Tibial nerve (tissue), 4 donors: ENCODE measurements around the gene RSAD1. TPM values are rescaled to one million over a fixed set of nuclear protein-coding genes. Genes with fewer than 3 reads are reported as not detected.

ENCODE experiments used
- DNase-seq, 2 donors: peaks; one replicate each; pipeline ENCODE4 v3.0.0-alpha.2; 2019; ENCODE audit warnings: low spot score in 2 of 2
- H3K27ac ChIP-seq, 4 donors: fragments of 200-600 bp; sonication (generic) in 3 of 4; one replicate each; pipeline ENCODE4 v1.5.1; 2017 to 2019; ENCODE audit warnings: mild to moderate bottlenecking in 1 of 4
- H3K27me3 ChIP-seq, 2 donors: fragments of 200-600 bp; sonication (generic) in 1 of 2; one replicate each; pipeline versions ENCODE4 v1.5.1 to v1.6.0; 2017 to 2019
- H3K36me3 ChIP-seq, 3 donors: fragments of 200-600 bp; sonication (generic); one replicate each; pipeline ENCODE4 v1.5.1; 2018 to 2019
- H3K4me1 ChIP-seq, 4 donors: fragments of 200-600 bp; sonication (generic) in 3 of 4; one replicate each; pipeline ENCODE4 v1.5.1; 2017 to 2019
- H3K4me3 ChIP-seq, 4 donors: fragments of 200-600 bp; sonication (generic) in 3 of 4; one replicate each; pipeline ENCODE4 v1.5.1; 2017 to 2019; ENCODE audit warnings: mild to moderate bottlenecking in 1 of 4, moderate library complexity in 1 of 4
- H3K9me3 ChIP-seq, 4 donors: fragments of 200-600 bp; sonication (generic) in 3 of 4; one replicate each; pipeline ENCODE4 v1.5.1; 2017 to 2019
- EP300 ChIP-seq, 2 donors: sonication (generic); formaldehyde crosslinking; IDR thresholded peaks; one replicate each; pipeline ENCODE4 v1.6.1; 2017; ENCODE audit warnings: antibody characterized with exemption in 2 of 2, mild to moderate bottlenecking in 1 of 2
- POLR2A ChIP-seq, 2 donors: fragments of 450-650 bp; IDR thresholded peaks; one replicate each; pipeline ENCODE4 v1.6.1; 2017; ENCODE audit warnings: antibody characterized with exemption in 2 of 2, mild to moderate bottlenecking in 2 of 2, moderate library complexity in 2 of 2
- WGBS, 2 donors: methylation state at CpG; one replicate each; pipeline ENCODE4 v1.1.5; 2018; 5-methylcytosine and 5-hydroxymethylcytosine counted together
- total RNA-seq, 4 donors: library from RNA; depleted of rRNA; stranded (reverse); fragments of >200 nt; gene quantifications; one replicate each; pipeline ENCODE4 v1.1.0, GENCODE V29; 2016
- TF ChIP-seq, protein P1 (sequence below), 5 experiments: fragments of 200-600 bp in 3 of 5; fragments of 450-650 bp in 2 of 5; sonication (generic) in 3 of 5; IDR thresholded peaks; one replicate each; pipeline ENCODE4 v1.5.1; 2016 to 2019; ENCODE audit warnings: antibody characterized with exemption in 5 of 5, mild to moderate bottlenecking in 3 of 5, moderate library complexity in 2 of 5

Gene RSAD1
- total RNA-seq, 4 donors from 2014 or later, result 30.8 to 61.8 (median 32.9) TPM

DNA sequence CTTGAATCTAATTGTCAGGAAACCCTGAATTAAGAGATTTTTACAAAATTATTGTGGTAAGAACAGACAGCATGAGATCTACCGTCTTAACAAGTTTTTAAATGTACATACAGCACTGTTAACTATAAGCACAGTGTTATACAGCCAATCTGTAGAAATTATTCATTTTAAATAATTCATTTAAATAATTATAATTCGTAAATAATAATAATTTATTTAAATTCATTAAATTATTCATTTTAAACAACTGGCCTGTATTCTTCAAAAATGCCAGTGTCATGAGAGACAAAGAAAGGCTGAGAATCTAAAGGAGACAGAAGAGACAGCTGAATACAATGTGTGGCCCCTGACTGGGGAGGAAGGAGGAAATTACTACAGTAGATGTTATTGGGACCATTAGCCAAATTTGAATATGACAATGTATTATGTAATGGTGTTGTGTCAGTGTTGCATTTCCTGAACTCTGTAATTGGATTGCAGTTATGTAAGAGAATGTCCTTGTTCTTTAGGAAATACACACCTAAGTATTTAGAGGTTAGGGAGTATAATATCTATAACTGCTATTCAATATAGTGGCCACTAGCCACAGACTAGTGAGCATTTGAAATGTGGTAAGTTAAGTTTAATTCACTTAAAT, 2.3 kb downstream of the RSAD1 start:
- H3K4me1 ChIP-seq, result peaks cover 0 to 54% (median 15%) of the 10 kb centered on the region in 4 donors
- 62 to 73% methylated on average over 2 of the region's 2 CpGs for WGBS, 2 donors
- peak overlapping the region in 1 of 4 donors; percentile 93 for H3K27ac ChIP-seq
- no peaks in the 10 kb centered on the region for H3K9me3 ChIP-seq
- DNase-seq, result no peak
- TF ChIP-seq POLR2A (IDR thresholded peaks at IDR 0.05), result no peak
- no peak for TF ChIP-seq EP300 (IDR thresholded peaks at IDR 0.05)
- TF ChIP-seq, protein P1, sequence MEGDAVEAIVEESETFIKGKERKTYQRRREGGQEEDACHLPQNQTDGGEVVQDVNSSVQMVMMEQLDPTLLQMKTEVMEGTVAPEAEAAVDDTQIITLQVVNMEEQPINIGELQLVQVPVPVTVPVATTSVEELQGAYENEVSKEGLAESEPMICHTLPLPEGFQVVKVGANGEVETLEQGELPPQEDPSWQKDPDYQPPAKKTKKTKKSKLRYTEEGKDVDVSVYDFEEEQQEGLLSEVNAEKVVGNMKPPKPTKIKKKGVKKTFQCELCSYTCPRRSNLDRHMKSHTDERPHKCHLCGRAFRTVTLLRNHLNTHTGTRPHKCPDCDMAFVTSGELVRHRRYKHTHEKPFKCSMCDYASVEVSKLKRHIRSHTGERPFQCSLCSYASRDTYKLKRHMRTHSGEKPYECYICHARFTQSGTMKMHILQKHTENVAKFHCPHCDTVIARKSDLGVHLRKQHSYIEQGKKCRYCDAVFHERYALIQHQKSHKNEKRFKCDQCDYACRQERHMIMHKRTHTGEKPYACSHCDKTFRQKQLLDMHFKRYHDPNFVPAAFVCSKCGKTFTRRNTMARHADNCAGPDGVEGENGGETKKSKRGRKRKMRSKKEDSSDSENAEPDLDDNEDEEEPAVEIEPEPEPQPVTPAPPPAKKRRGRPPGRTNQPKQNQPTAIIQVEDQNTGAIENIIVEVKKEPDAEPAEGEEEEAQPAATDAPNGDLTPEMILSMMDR (IDR thresholded peaks at IDR 0.05), result no peak
- H3K4me3 ChIP-seq, result no peak overlapping the region
- H3K36me3 ChIP-seq, result peaks cover 0 to 41% (median 5%) of the 10 kb centered on the region in 3 donors
- H3K27me3 ChIP-seq, result no peaks in the 10 kb centered on the region

DNA sequence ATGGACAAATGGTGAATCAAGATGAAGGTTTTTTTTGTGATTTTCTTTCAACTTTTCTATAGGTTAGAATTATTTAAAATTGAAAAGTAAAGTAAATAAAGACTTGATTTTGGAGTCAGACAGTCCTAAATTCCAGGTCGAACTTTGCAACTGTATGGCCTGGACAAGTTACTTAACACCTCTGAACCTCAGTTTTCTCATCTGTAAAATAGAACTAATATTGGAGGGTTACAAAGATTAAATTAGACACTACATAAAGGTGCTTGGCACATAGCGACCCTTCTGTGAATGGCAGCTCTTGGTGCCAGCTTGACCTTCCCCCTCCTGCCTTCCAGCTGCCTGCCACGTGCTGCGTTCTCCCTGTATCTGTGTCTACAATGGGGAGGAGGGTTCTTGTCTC, 3.0 kb downstream of the RSAD1 start:
- Histone ChIP-seq H3K27me3 (no peaks in the 10 kb centered on the region), H3K9me3 (no peaks in the 10 kb centered on the region), H3K36me3 (peaks cover 0 to 47% (median 5%) of the 10 kb centered on the region in 3 donors), H3K27ac (peak overlapping the region in 2 of 4 donors; percentile 88), H3K4me1 (peaks cover 0 to 54% (median 15%) of the 10 kb centered on the region in 4 donors), H3K4me3 (no peak overlapping the region)
- TF ChIP-seq POLR2A (IDR thresholded peaks at IDR 0.05) (no peak), EP300 (IDR thresholded peaks at IDR 0.05) (no peak)
- TF ChIP-seq, protein P1 (IDR thresholded peaks at IDR 0.05), result no peak
- no peak for DNase-seq
- 74 to 78% methylated on average over 4 of the region's 4 CpGs for WGBS, 2 donors

DNA sequence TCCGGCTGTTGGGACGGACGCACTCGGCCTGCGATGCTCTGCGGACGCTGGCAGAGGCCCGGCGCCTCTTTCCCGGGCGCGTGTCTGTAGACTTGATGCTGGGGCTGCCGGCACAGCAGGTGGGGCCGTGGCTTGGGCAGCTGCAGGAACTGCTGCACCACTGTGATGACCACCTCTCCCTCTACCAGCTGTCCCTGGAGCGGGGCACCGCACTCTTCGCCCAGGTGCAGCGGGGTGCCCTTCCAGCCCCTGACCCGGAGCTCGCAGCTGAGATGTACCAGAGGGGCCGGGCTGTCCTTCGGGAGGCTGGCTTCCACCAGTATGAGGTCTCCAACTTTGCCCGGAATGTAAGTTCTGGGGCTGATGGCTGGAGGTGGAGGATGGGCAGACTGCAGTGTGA, 3.5 kb downstream of the RSAD1 start:
- 77 to 84% methylated on average over 3 to 17 of the region's 23 CpGs for WGBS, 2 donors
- Histone ChIP-seq H3K27me3 (no peaks in the 10 kb centered on the region), H3K9me3 (no peaks in the 10 kb centered on the region), H3K4me1 (peaks cover 0 to 54% (median 15%) of the 10 kb centered on the region in 4 donors), H3K36me3 (peaks cover 0 to 52% (median 5%) of the 10 kb centered on the region in 3 donors), H3K27ac (peak overlapping the region in 2 of 4 donors; percentile 88), H3K4me3 (no peak overlapping the region)
- no peak for TF ChIP-seq EP300 (IDR thresholded peaks at IDR 0.05)
- TF ChIP-seq, protein P1 (IDR thresholded peaks at IDR 0.05), result no peak
- TF ChIP-seq POLR2A (IDR thresholded peaks at IDR 0.05), result no peak
- no peak for DNase-seq

DNA sequence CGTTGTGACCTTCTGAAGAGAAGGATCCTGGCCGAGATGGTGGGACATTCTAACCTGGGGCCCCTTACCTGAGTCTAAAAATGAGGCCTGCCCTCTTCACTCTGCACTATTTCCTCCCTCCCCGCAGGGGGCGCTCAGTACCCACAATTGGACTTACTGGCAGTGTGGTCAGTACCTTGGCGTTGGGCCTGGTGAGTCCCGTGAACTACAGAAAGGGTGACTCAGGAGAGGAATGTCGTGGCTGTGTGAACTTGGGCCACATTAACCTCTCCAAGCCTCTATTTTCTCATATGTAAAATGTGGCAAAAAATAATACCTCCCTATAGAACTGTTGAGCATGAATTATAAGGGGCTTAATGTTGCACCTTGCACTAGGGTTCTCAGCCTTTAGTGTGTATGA, 3.9 kb downstream of the RSAD1 start:
- TF ChIP-seq, protein P1 (IDR thresholded peaks at IDR 0.05), result peak; percentile 86 to 95 (median 90)
- TF ChIP-seq EP300 (IDR thresholded peaks at IDR 0.05), result peak; percentile 80 to 94
- TF ChIP-seq POLR2A (IDR thresholded peaks at IDR 0.05), result no peak
- no peak overlapping the region for H3K4me3 ChIP-seq
- 8 to 9% methylated on average over 7 of the region's 7 CpGs for WGBS, 2 donors
- H3K27me3 ChIP-seq, result no peaks in the 10 kb centered on the region
- H3K4me1 ChIP-seq, result peaks cover 0 to 54% (median 15%) of the 10 kb centered on the region in 4 donors
- H3K9me3 ChIP-seq, result no peaks in the 10 kb centered on the region
- peaks cover 0 to 56% (median 5%) of the 10 kb centered on the region in 3 donors for H3K36me3 ChIP-seq
- peak; percentile 94 to 98 for DNase-seq
- H3K27ac ChIP-seq, result peak overlapping the region; percentile 60 to 94 (median 78)

DNA sequence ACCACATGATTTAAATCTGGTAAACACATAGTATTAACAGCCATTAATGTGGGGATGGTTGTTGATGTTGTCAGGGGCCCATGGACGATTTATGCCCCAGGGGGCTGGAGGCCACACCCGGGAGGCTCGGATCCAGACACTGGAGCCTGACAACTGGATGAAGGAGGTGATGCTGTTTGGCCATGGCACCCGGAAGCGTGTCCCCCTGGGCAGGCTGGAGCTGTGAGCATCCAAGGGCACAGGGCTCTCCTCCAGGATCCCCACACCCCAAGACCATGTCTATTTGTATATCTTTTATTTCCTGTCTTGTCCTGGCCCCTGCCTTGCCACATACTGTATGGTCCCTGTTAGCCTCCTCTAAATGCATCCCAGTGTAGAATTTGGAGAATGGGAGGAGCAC, 4.6 kb downstream of the RSAD1 start:
- Histone ChIP-seq H3K4me1 (peaks cover 0 to 46% (median 14%) of the 10 kb centered on the region in 4 donors), H3K27me3 (no peaks in the 10 kb centered on the region), H3K36me3 (peaks cover 0 to 63% (median 5%) of the 10 kb centered on the region in 3 donors), H3K4me3 (no peak overlapping the region), H3K9me3 (no peaks in the 10 kb centered on the region), H3K27ac (peak overlapping the region in 3 of 4 donors; percentile 60 to 94 (median 88))
- no peak for TF ChIP-seq EP300 (IDR thresholded peaks at IDR 0.05)
- no peak for TF ChIP-seq POLR2A (IDR thresholded peaks at IDR 0.05)
- TF ChIP-seq, protein P1 (IDR thresholded peaks at IDR 0.05), result no peak
- DNase-seq, result no peak
- 72 to 80% methylated on average over 5 of the region's 5 CpGs for WGBS, 2 donors
